HCT116 (cell line): ENCODE data around the gene TNF. TPM values are rescaled to one million over a fixed set of nuclear protein-coding genes. Genes with fewer than 3 reads are reported as not detected.

Source experiments
- ATAC-seq: fragments of 200-7000 bp; cut with Tn5 transposase; 2 replicates; pipeline ENCODE4 v1.9.1; 2020; ENCODE audit warnings: mild to moderate bottlenecking, moderate library complexity
- BruUV-seq: library from RNA; stranded (reverse); fragments of 400-500 nt; replicated peaks from 2 replicates; lab custom pipeline; 2021; lab: Mats Ljungman, UMichigan
- CTCF ChIA-PET: fragments of 300-600 bp; sonication (Branson Sonifier 250); formaldehyde crosslinking; loops from one replicate; lab custom pipeline; 2021; ENCODE audit warnings: antibody characterized with exemption; lab: Charles Lee
- POLR2A ChIA-PET: fragments of 300-600, 350-600 bp; sonication (Branson Sonifier 250); formaldehyde crosslinking; loops from one replicate; lab custom pipeline; 2021; ENCODE audit warnings: antibody characterized with exemption; lab: Charles Lee
- RAD21 ChIA-PET, 2 experiments: fragments of 300-600 bp; sonication (Branson Sonifier 250); formaldehyde crosslinking; loops; one replicate each; lab custom pipeline; 2023; ENCODE audit warnings: low total read pairs in 2 of 2; ENCODE audit not compliant: uncharacterized antibody in 2 of 2, unreplicated experiment in 2 of 2, low non-redundant PET in 1 of 2; lab: Charles Lee
- DNase-seq: peaks from one replicate; pipeline ENCODE4 v3.0.0-alpha.2; 2010; ENCODE audit warnings: low read depth, low spot score
- H2AFZ ChIP-seq: fragments of 200-600 bp; shearing (Covaris generic), sonication (generic); 2 replicates; pipeline ENCODE4 v1.6.1; 2017; ENCODE audit warnings: low read depth, mixed run types, mixed read lengths, antibody characterized with exemption, low read length; ENCODE audit not compliant: poor library complexity, severe bottlenecking
- H3K27ac ChIP-seq: 2 replicates; pipeline ENCODE4 v1.5.1; 2012; ENCODE audit warnings: low read depth, low read length
- H3K27me3 ChIP-seq: fragments of 200-600 bp; sonication (generic); 2 replicates; pipeline ENCODE4 v1.6.1; 2016; ENCODE audit warnings: mixed run types, low read length, mixed read lengths; ENCODE audit not compliant: insufficient read depth
- H3K36me3 ChIP-seq, 2 experiments: fragments of 200-500 bp in 1 of 2; fragments of 200-600 bp in 1 of 2; sonication (Bioruptor generic) in 1 of 2; sonication (generic) in 1 of 2; 2 replicates each; pipeline versions ENCODE4 v1.5.1 to v1.6.1; 2014 to 2016; ENCODE audit warnings: low read length in 2 of 2, inconsistent platforms in 1 of 2, mixed read lengths in 1 of 2, mixed run types in 1 of 2; ENCODE audit not compliant: insufficient read depth in 2 of 2, control insufficient read depth in 1 of 2
- H3K4me1 ChIP-seq, 2 experiments: fragments of 200-600 bp in 1 of 2; sonication (generic) in 1 of 2; 2 replicates each; pipeline versions ENCODE4 v1.5.1 to v1.6.1; 2012 to 2017; ENCODE audit warnings: low read length in 2 of 2, inconsistent platforms in 1 of 2, mild to moderate bottlenecking in 1 of 2, mixed read lengths in 1 of 2, mixed run types in 1 of 2, moderate library complexity in 1 of 2; ENCODE audit not compliant: insufficient read depth in 2 of 2, control insufficient read depth in 1 of 2
- H3K4me2 ChIP-seq: fragments of 200-600 bp; sonication (generic); 2 replicates; pipeline ENCODE4 v1.6.1; 2017; ENCODE audit warnings: mixed run types, low read length, mixed read lengths
- H3K4me3 ChIP-seq, 2 experiments: fragments of 200-600 bp in 1 of 2; sonication (generic) in 1 of 2; replicated peaks in 1 of 2; 2 replicates each; pipeline ENCODE4 v1.5.1; 2011 to 2016; ENCODE audit warnings: low read length in 2 of 2, control low read depth in 1 of 2, low read depth in 1 of 2, mild to moderate bottlenecking in 1 of 2, mixed read lengths in 1 of 2, mixed run types in 1 of 2
- H3K79me2 ChIP-seq: fragments of 200-600 bp; sonication (generic); 2 replicates; pipeline ENCODE4 v1.6.1; 2017; ENCODE audit warnings: mild to moderate bottlenecking, mixed run types, low read length, moderate library complexity, mixed read lengths; ENCODE audit not compliant: insufficient read depth
- H3K9ac ChIP-seq: fragments of 200-600 bp; sonication (generic); 2 replicates; pipeline ENCODE4 v1.6.1; 2016; ENCODE audit warnings: low read length, mixed read lengths
- H3K9me2 ChIP-seq: fragments of 200-600 bp; sonication (generic), shearing (Covaris generic); 2 replicates; pipeline ENCODE4 v1.6.1; 2017; ENCODE audit warnings: mixed run types, mild to moderate bottlenecking, moderate library complexity; ENCODE audit not compliant: insufficient read depth
- H3K9me3 ChIP-seq, 2 experiments: fragments of 200-500 bp in 1 of 2; fragments of 200-600 bp in 1 of 2; sonication (Bioruptor generic) in 1 of 2; sonication (generic) in 1 of 2; 2 replicates each; pipeline ENCODE4 v1.6.1; 2014 to 2017; ENCODE audit warnings: low read length in 2 of 2, mixed read lengths in 2 of 2, inconsistent platforms in 1 of 2, low read depth in 1 of 2, mild to moderate bottlenecking in 1 of 2, mixed run types in 1 of 2, moderate library complexity in 1 of 2; ENCODE audit not compliant: control insufficient read depth in 1 of 2, insufficient read depth in 1 of 2
- H4K20me1 ChIP-seq: fragments of 200-600 bp; sonication (generic), shearing (Covaris generic); 2 replicates; pipeline ENCODE4 v1.6.1; 2017; ENCODE audit warnings: mixed run types, mild to moderate bottlenecking, moderate library complexity; ENCODE audit not compliant: insufficient read depth
- CTCF ChIP-seq, 3 experiments: fragments of 200-600 bp in 1 of 3; sonication (generic) in 1 of 3; IDR thresholded peaks in 2 of 3; conservative IDR thresholded peaks in 1 of 3; 2 replicates each; pipeline ENCODE4 v1.5.1; 2012 to 2017; ENCODE audit warnings: low read depth in 2 of 3, low read length in 2 of 3, antibody characterized with exemption in 1 of 3, borderline replicate concordance in 1 of 3, control low read depth in 1 of 3, mild to moderate bottlenecking in 1 of 3, mixed read lengths in 1 of 3, mixed run types in 1 of 3, moderate library complexity in 1 of 3; ENCODE audit not compliant: insufficient read depth in 1 of 3
- ELF1 ChIP-seq: IDR thresholded peaks from 2 replicates; pipeline ENCODE4 v1.6.1; 2012; ENCODE audit warnings: low read depth, borderline replicate concordance
- FOSL1 ChIP-seq: IDR thresholded peaks from 2 replicates; pipeline ENCODE4 v1.6.1; 2012; ENCODE audit warnings: low read depth
- POLR2AphosphoS5 ChIP-seq: IDR thresholded peaks from 2 replicates; pipeline ENCODE4 v1.6.1; 2011; ENCODE audit warnings: mild to moderate bottlenecking, low read depth, low read length, moderate library complexity
- REST ChIP-seq: IDR thresholded peaks from 2 replicates; pipeline ENCODE4 v1.6.1; 2012; ENCODE audit warnings: low read depth
- SRF ChIP-seq: IDR thresholded peaks from 2 replicates; pipeline ENCODE4 v1.6.1; 2012; ENCODE audit warnings: low read depth
- ZFX ChIP-seq: fragments of 450-650 bp; IDR thresholded peaks from 2 replicates; pipeline ENCODE4 v1.6.1; 2017
- intact Hi-C: fragments of 100-400 bp; cut with micrococcal nuclease; formaldehyde crosslinking; loops from 2 replicates; pipeline ENCODE4 v1.10.0; 2022
- total RNA-seq: library from RNA; stranded (reverse); gene quantifications from one replicate; pipeline ENCODE4 v1.2.1, GENCODE V29; 2021; ENCODE audit not compliant: unreplicated experiment
- TF ChIP-seq, protein P1 (sequence below): IDR thresholded peaks from 2 replicates; pipeline ENCODE4 v1.6.1; 2012

The TNF gene
- total RNA-seq, 1 experiment from 2014 or later: 0.59 TPM

DNA sequence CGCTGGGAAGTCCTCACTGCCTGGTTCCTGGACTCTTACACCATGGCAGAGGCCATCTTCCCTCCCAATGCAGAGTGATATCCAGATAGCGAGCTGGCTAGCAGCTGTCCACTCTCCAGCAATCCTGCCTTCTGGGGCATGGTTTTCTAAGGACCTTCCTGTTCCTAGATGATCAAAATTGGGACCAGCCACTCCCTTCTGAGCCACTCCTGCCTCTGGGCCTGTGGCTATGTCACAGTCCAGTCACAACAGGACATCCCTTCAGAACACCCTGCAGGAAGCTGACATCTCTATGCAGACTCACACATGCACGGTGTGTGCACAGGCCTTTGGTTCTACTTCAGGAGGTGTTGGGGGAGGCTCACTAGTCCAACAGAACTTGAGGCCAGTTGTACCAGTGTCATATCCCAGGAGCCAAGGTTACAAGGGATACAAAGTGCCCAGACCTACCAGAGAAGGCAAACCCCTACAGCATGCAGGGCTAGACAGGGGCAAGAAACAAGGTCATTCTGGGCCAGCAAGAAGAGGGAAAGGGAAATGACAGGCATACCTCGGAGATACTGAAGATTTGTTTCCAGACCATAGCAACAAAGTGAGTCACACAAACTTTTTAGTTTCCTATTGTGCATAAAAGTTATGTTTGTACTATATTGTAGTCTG is 49.3 kb upstream of the TNF start:
- H3K4me1 ChIP-seq: no peaks in the 10 kb centered on the region; a peak in 1 of 4 replicates
- H3K9ac ChIP-seq: no peak overlapping the region
- DNase-seq (no peak), ATAC-seq (no peak)
- POLR2A ChIA-PET: interaction anchor here (1.9 kb wide), 1 partner anchor 15 kb away, joined by 4 read pairs; the partner anchor contains the start of gene DDX39B
- RAD21 ChIA-PET: no interaction called here
- H4K20me1 ChIP-seq: 0 out of 2 replicates have a peak, but pooled peaks cover 9% of the 10 kb centered on the region
- H3K27me3 ChIP-seq: no peaks in the 10 kb centered on the region
- no TSS peak for BruUV-seq
- no peaks in the 10 kb centered on the region for H3K79me2 ChIP-seq
- H3K9me3 ChIP-seq: no peaks in the 10 kb centered on the region
- H3K36me3 ChIP-seq: peaks cover 7 to 9% of the 10 kb centered on the region in 2 experiments; a peak in 2 of 4 replicates
- no peak overlapping the region for H2AFZ ChIP-seq
- no peak overlapping the region for H3K4me3 ChIP-seq
- intact Hi-C loops: no loop called here
- no peaks in the 10 kb centered on the region for H3K9me2 ChIP-seq
- H3K4me2 ChIP-seq: no peak overlapping the region
- CTCF ChIA-PET: no interaction called here
- no peak for TF ChIP-seq FOSL1
- TF ChIP-seq POLR2AphosphoS5: no peak
- TF ChIP-seq CTCF (IDR thresholded peaks at IDR 0.05 in 2 of 3, conservative IDR thresholded peaks at IDR 0.05 in 1 of 3; ENCODE audit: borderline replicate concordance in 1 of 3, insufficient read depth in 1 of 3, low read depth in 2 of 3, low read length in 2 of 3): no peak
- no peak for TF ChIP-seq SRF
- no peak for TF ChIP-seq ZFX
- TF ChIP-seq, protein P1, sequence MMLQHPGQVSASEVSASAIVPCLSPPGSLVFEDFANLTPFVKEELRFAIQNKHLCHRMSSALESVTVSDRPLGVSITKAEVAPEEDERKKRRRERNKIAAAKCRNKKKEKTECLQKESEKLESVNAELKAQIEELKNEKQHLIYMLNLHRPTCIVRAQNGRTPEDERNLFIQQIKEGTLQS: no peak
- TF ChIP-seq REST: no peak
- no peak for TF ChIP-seq ELF1
- H3K27ac ChIP-seq: no peak overlapping the region
